AG08395 (cell line): ENCODE measurements around the gene NCAPH2.

Source experiments
- DNase-seq: peaks from one replicate; pipeline ENCODE4 v3.0.0; 2012; ENCODE audit warnings: mixed read lengths, low spot score

Gene NCAPH2

DNA sequence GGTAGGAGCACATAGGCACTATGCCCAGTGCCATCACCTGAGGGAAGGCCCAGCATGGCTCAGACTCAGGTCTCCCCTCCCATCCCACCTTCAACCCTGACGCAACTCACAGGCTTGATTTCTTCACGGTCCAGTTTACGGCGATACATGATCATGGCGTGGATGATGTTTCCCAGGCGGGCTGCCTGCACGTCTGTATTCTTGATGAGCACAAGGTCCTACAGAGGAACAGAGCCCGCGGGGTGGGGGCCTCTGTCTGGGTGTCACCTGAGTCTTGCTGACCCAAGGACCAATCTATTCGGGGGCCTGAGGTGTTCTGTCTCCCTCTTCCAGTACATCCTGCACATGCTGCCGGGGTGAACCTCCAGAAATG is 66.3 kb downstream of the NCAPH2 start:
- no peak for DNase-seq
